HG02943 (cell line): Measurements from ENCODE around the gene ARPC5.

Experiments used
- ATAC-seq: cut with Tn5 transposase; IDR thresholded peaks from one replicate; pipeline ENCODE4 v1.9.1; 2021; ENCODE audit warnings: mild to moderate bottlenecking, low read depth, moderate library complexity; ENCODE audit not compliant: unreplicated experiment

The ARPC5 gene

GRCh38 chr1:183589384-183589783, 46.2 kb downstream of the ARPC5 start:
- no peak for ATAC-seq

GRCh38 chr1:183588827-183589226, 46.8 kb downstream of the ARPC5 start:
- no peak for ATAC-seq

- ATAC-seq: no peak
Measured at GRCh38 chr1:183586926-183587325, 48.7 kb downstream of the ARPC5 start.

- ATAC-seq: no peak
Measured at GRCh38 chr1:183586455-183586854, 49.1 kb downstream of the ARPC5 start.

GRCh38 chr1:183585038-183585437, 50.5 kb downstream of the ARPC5 start:
- no peak for ATAC-seq

GRCh38 chr1:183584147-183584546, 51.4 kb downstream of the ARPC5 start:
- no peak for ATAC-seq

GRCh38 chr1:183583466-183583865, 52.1 kb downstream of the ARPC5 start:
- ATAC-seq: no peak

GRCh38 chr1:183582021-183582713, 53.4 kb downstream of the ARPC5 start:
- no peak for ATAC-seq

- no peak for ATAC-seq
Measured at GRCh38 chr1:183580281-183580682, 55.3 kb downstream of the ARPC5 start.

GRCh38 chr1:183578856-183579255, 56.7 kb downstream of the ARPC5 start:
- ATAC-seq: no peak

- ATAC-seq: no peak
Measured at GRCh38 chr1:183577897-183578465, 57.6 kb downstream of the ARPC5 start.

GRCh38 chr1:183576537-183576936, 59.0 kb downstream of the ARPC5 start:
- ATAC-seq: no peak

- no peak for ATAC-seq
Measured at GRCh38 chr1:183575606-183576005, 60.0 kb downstream of the ARPC5 start.

- no peak for ATAC-seq
Measured at GRCh38 chr1:183572721-183573120, 62.9 kb downstream of the ARPC5 start.

GRCh38 chr1:183571678-183572268, 63.8 kb downstream of the ARPC5 start:
- no peak for ATAC-seq
